HG03025 (cell line): ENCODE data around the gene SLC34A1.
"Not testable (repeated sequence)": the region's sequence is repeated elsewhere in the genome, so short reads cannot be mapped to it uniquely, and the experiment has no call there.

Experiments used
- ATAC-seq: cut with Tn5 transposase; IDR thresholded peaks from one replicate; pipeline ENCODE4 v1.9.1; 2021; ENCODE audit warnings: mild to moderate bottlenecking, moderate library complexity; ENCODE audit not compliant: unreplicated experiment, low FRiP score

SLC34A1 gene

DNA sequence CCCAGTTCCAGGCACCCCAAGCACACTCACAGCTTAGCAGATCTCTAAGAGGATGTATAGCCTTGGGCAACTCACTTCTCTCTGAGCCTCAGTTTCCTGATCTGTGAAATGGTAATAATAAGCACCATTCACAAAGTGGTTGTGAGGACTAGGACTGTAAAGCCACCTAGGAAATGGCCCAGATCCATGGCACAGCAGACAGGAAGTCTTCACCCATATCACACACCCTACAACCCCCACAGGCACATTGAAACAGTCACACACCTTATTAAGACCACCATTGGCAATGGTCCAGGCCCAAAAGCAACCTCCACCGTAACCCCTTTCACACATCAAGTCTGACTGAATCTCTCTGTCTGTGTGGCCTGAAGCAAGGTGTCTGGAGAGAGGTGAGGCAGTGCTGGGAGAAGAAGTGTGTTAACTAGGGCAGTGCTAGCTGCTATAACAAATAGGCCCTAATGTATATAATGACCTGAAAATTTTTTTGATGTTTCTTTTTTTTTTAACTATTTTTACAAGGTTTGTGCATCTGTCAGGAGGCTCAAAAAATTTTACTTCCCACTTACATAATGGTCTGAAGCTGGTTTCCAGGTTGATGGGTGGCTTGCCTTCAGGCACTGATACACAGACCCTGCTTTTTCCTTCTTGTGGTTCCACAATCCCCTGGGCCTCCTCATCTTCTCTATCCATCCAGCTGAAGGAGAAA is 28.9 kb upstream of the SLC34A1 start:
- no peak for ATAC-seq

- ATAC-seq: no peak
Observed at GRCh38 chr5:177355868-177356168, 28.4 kb upstream of the SLC34A1 start.

- ATAC-seq: no peak
Observed at GRCh38 chr5:177356746-177357145, 27.5 kb upstream of the SLC34A1 start.

DNA sequence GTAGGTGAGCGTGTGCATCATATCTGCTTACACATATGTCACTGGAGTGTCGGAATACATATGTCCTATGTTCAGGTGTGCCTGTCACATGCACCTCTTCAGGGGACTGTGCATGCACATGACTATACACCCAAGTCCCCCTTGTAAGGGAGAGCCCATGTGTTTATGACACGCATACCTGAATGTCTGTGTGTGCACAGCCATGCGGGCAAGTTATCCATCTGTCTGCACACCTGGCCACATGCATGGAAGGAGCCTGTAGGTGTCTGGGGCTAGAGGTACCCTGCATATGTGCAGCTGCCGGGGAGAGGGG is 27.1 kb upstream of the SLC34A1 start:
- ATAC-seq: no peak

- peak; percentile 80 for ATAC-seq
Observed at GRCh38 chr5:177357459-177358351, 26.5 kb upstream of the SLC34A1 start, which contains the start of gene RGS14. Gene RGS14, plus strand, starts transcription at chr5:177357924. Its CDS starts 101 bp downstream, at chr5:177358025.

- ATAC-seq: no peak
Observed at GRCh38 chr5:177358370-177358819, 25.8 kb upstream of the SLC34A1 start.

GRCh38 chr5:177359451-177359851 is 24.8 kb upstream of the SLC34A1 start:
- ATAC-seq: no peak

DNA sequence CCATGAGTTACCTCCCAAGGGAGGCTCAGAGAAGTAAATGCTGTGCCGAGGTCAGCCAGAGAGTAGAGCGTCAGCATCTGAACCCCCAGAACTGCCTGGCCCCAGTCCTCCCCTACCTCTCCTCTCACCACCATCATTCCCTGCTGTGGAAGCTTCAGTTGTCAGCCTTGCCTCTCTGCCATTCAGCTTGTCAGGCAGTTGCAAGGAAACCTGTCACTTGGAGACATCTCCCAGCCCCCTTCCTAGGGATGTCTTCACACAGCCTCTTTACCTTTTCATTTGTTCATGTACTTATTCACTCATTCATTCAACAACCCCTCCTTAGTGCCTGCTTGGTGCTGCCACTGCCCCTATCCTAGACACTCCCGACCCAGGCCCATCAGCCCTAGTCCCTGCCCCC is 24.4 kb upstream of the SLC34A1 start:
- ATAC-seq: no peak

- ATAC-seq: not testable (repeated sequence)
Observed at GRCh38 chr5:177360740-177361139, 23.5 kb upstream of the SLC34A1 start.

DNA sequence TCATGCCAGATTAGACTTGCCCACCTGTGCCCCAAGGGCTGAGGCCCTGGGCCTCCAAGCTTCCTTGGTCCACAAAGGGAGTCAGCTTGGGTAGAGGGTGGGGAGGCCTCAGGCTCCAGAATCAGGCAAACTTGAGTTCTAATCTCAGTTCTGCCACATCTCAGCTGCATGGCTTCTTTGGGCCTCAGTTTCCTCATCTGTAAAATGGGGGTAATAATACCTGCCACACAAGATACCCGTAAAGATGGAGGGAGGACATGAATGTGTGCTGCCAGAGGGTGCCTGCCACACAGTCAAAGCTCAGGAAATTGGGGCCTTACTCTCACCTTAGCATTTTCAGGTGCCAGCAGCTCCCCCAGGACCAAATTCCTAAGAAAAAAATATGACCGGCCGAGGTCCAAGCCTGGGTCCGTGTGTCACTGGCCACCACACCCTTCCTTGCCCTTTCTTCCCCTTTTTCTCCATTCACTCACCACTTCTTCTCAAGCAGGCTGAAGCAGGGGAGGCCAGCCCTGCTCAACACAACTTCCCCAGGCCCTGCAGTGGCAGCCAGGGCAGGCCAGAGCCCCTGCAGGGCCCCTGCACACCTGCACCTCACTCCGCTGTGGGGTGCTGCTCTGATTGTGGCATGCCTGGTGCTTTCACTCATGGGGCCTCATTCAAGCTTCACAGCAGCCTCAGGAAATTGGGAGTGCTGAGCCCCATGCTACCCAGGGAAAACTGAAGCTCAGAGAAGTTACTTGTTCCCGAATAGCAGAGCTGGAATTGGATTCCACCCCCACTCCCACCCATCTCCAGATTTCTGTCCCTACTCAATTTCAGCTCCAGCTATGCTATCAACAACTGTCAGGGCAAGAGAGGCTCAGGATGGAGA is 22.6 kb upstream of the SLC34A1 start:
- no peak for ATAC-seq

DNA sequence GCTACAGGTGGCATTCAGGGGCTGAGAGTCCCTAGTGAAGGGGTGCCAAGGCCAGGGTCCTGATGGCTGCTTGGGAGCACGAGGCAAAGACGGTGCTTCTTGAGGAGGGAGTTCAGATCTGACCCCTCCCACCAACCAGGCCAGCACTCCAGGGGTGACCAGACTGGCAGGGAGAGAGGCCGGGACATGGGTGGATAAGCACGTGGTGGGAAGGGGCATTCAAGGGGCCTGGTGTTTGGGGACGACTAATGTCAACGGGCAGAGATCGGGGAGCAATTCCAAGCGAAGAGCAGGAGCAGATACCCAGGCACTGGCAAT is 22.0 kb upstream of the SLC34A1 start:
- no peak for ATAC-seq

- no peak for ATAC-seq
Observed at GRCh38 chr5:177362610-177363507, 21.4 kb upstream of the SLC34A1 start.

GRCh38 chr5:177363565-177363964 is 20.7 kb upstream of the SLC34A1 start:
- no peak for ATAC-seq

- no peak for ATAC-seq
Observed at GRCh38 chr5:177364159-177364962, 19.9 kb upstream of the SLC34A1 start.

DNA sequence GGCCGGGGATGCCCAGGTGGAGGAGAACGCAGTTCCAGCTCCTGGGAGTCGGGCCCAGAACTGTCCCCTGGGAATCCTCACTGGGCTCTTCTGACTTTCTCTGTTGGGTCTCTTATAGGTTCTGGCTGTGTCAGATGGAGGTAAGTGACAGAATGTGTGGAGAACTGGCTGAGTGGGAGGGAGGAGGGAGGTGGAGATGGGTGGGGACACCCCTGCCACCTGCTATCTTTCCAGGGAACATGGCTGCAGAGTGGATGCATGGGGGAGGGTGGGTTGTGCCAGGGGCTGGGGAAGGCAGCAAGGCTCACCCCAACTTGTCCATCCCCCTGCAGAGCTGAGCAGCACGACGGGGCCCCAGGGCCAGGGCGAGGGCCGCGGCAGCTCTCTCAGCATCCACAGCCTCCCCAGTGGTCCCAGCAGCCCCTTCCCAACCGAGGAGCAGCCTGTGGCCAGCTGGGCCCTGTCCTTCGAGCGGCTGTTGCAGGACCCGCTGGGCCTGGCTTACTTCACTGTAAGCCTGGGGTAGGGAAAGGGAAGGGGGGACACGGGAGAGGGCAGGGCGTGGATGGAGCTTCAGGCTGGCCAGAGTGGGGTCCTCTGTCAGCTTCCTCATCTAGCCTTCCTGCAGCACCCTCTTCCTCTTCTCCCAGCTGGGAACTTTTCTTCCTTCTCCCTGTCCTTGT is 18.2 kb upstream of the SLC34A1 start:
- no peak for ATAC-seq

GRCh38 chr5:177366528-177367322 is 17.5 kb upstream of the SLC34A1 start:
- ATAC-seq: no peak

- ATAC-seq: no peak
Observed at GRCh38 chr5:177367323-177367848, 16.8 kb upstream of the SLC34A1 start.
